ENCODE measurements around the gene OVCH1.
"Not testable (repeated sequence)": the region's sequence is repeated elsewhere in the genome, so short reads cannot be mapped to it uniquely, and the experiment has no call there.

OVCH1 gene

GRCh38 chr12:29503283-29503682 lies 5.8 kb upstream of the OVCH1 start:
- DNase-seq (ENCODE audit: low read depth): no peak

GRCh38 chr12:29499235-29499634 lies 1.7 kb upstream of the OVCH1 start:
- no peak for DNase-seq (ENCODE audit: low read depth)

- DNase-seq (ENCODE audit: low read depth): no peak
Measured at GRCh38 chr12:29492891-29493290, 4.6 kb downstream of the OVCH1 start.

GRCh38 chr12:29486972-29487371 lies 10.5 kb downstream of the OVCH1 start:
- no peak for DNase-seq (ENCODE audit: low read depth)

GRCh38 chr12:29463198-29463597 lies 34.3 kb downstream of the OVCH1 start:
- no peak for DNase-seq (ENCODE audit: low read depth)

GRCh38 chr12:29460082-29460481 lies 37.4 kb downstream of the OVCH1 start:
- no peak for DNase-seq (ENCODE audit: low read depth)

- DNase-seq (ENCODE audit: low read depth): no peak
Measured at GRCh38 chr12:29455087-29455486, 42.4 kb downstream of the OVCH1 start.

- DNase-seq (ENCODE audit: low read depth): no peak
Measured at GRCh38 chr12:29451888-29452287, 45.6 kb downstream of the OVCH1 start.

- DNase-seq (ENCODE audit: low read depth): no peak
Measured at GRCh38 chr12:29448157-29448556, 49.3 kb downstream of the OVCH1 start.

- DNase-seq (ENCODE audit: low read depth): no peak
Measured at GRCh38 chr12:29447285-29447975, 50.1 kb downstream of the OVCH1 start.

- DNase-seq (ENCODE audit: low read depth): no peak
Measured at GRCh38 chr12:29439506-29439905, 58.0 kb downstream of the OVCH1 start.

- DNase-seq (ENCODE audit: low read depth): no peak
Measured at GRCh38 chr12:29438752-29439408, 58.6 kb downstream of the OVCH1 start.

- DNase-seq (ENCODE audit: low read depth): no peak
Measured at GRCh38 chr12:29437575-29437974, 59.9 kb downstream of the OVCH1 start.

GRCh38 chr12:29436815-29437214 lies 60.7 kb downstream of the OVCH1 start:
- DNase-seq (ENCODE audit: low read depth): not testable (repeated sequence)

- DNase-seq (ENCODE audit: low read depth): no peak
Measured at GRCh38 chr12:29431513-29431912, 66.0 kb downstream of the OVCH1 start.

GRCh38 chr12:29430716-29431044 lies 66.8 kb downstream of the OVCH1 start:
- DNase-seq (ENCODE audit: low read depth): no peak

GRCh38 chr12:29429999-29430715 lies 67.3 kb downstream of the OVCH1 start:
- no peak for DNase-seq (ENCODE audit: low read depth)

- peak; percentile 83 for DNase-seq (ENCODE audit: low read depth)
Measured at GRCh38 chr12:29428633-29429032, 68.9 kb downstream of the OVCH1 start.

GRCh38 chr12:29427964-29428363 lies 69.5 kb downstream of the OVCH1 start:
- no peak for DNase-seq (ENCODE audit: low read depth)

GRCh38 chr12:29426498-29426897 lies 71.0 kb downstream of the OVCH1 start:
- DNase-seq (ENCODE audit: low read depth): no peak

- no peak for DNase-seq (ENCODE audit: low read depth)
Measured at GRCh38 chr12:29425722-29426121, 71.8 kb downstream of the OVCH1 start.

- DNase-seq (ENCODE audit: low read depth): no peak
Measured at GRCh38 chr12:29416748-29417147, 80.7 kb downstream of the OVCH1 start.

- no peak for DNase-seq (ENCODE audit: low read depth)
Measured at GRCh38 chr12:29415111-29415510, 82.4 kb downstream of the OVCH1 start.

Data from stromal cell of bone marrow (primary cell).